ENCODE results near the gene FGF9. TPM values are rescaled to one million over a fixed set of nuclear protein-coding genes. Genes with fewer than 3 reads are reported as not detected.

The FGF9 gene
- total RNA-seq, 4 donors from 2014 or later: 0.76 TPM; not detected in 3

DNA sequence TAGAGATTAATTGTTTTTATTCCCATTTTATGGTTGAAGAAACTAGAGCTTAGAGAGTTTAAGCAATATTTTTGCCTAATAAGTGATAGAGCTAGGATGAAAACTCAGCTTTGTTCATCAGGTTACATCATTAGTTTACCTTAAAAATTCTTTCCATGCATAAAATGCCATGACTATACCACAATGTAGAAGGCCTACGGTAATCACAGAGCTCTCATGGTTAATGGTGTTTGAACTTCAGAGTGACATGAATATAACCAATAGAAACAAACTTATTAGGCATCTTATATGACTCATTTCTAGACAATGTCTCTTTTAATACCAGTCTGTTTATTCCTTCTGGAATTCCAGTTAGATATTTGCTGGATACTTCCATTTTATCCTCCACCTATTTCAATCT, 78.5 kb downstream of the FGF9 start:
- DNase-seq: no peak
- Histone ChIP-seq H3K27me3 (no peaks in the 10 kb centered on the region), H3K4me1 (no peaks in the 10 kb centered on the region), H3K4me3 (no peak overlapping the region), H3K9me3 (no peaks in the 10 kb centered on the region), H3K36me3 (no peaks in the 10 kb centered on the region), H3K27ac (no peak overlapping the region)
- intact Hi-C loops (cut with DNase I): no loop called here
- TF ChIP-seq POLR2A (IDR thresholded peaks at IDR 0.05): no peak
- TF ChIP-seq, protein P1, sequence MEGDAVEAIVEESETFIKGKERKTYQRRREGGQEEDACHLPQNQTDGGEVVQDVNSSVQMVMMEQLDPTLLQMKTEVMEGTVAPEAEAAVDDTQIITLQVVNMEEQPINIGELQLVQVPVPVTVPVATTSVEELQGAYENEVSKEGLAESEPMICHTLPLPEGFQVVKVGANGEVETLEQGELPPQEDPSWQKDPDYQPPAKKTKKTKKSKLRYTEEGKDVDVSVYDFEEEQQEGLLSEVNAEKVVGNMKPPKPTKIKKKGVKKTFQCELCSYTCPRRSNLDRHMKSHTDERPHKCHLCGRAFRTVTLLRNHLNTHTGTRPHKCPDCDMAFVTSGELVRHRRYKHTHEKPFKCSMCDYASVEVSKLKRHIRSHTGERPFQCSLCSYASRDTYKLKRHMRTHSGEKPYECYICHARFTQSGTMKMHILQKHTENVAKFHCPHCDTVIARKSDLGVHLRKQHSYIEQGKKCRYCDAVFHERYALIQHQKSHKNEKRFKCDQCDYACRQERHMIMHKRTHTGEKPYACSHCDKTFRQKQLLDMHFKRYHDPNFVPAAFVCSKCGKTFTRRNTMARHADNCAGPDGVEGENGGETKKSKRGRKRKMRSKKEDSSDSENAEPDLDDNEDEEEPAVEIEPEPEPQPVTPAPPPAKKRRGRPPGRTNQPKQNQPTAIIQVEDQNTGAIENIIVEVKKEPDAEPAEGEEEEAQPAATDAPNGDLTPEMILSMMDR (IDR thresholded peaks at IDR 0.05): no peak
- WGBS, 2 donors: 40 to 53% methylated on average over 1 of the region's 1 CpG

DNA sequence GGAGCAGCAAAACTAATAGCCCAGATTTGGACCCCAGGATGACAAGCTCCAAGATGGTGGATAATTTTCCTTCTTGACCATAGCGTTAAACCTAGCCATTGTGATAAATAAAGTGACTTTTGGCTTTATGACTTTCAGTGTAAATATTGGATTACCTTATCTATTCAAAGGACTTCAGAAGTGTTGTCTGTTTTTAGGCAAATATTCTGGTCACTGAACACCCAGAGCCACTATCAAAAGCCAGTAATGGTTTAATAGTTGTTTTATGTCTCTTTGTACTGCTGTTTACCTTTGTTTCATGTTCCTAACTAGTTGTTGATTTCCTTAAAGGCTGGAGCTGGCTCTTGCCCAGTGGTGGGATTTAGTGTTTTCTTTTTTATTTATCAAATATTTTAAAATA, 81.6 kb downstream of the FGF9 start:
- Histone ChIP-seq H3K36me3 (no peaks in the 10 kb centered on the region), H3K27me3 (no peaks in the 10 kb centered on the region), H3K4me3 (no peak overlapping the region), H3K4me1 (no peaks in the 10 kb centered on the region), H3K9me3 (no peaks in the 10 kb centered on the region), H3K27ac (no peak overlapping the region)
- intact Hi-C loops (cut with DNase I): no loop called here
- no peak for DNase-seq
- WGBS, 2 donors: 81 to 86% methylated on average over 1 of the region's 1 CpG
- TF ChIP-seq POLR2A (IDR thresholded peaks at IDR 0.05): no peak
- TF ChIP-seq, protein P1 (IDR thresholded peaks at IDR 0.05): no peak

DNA sequence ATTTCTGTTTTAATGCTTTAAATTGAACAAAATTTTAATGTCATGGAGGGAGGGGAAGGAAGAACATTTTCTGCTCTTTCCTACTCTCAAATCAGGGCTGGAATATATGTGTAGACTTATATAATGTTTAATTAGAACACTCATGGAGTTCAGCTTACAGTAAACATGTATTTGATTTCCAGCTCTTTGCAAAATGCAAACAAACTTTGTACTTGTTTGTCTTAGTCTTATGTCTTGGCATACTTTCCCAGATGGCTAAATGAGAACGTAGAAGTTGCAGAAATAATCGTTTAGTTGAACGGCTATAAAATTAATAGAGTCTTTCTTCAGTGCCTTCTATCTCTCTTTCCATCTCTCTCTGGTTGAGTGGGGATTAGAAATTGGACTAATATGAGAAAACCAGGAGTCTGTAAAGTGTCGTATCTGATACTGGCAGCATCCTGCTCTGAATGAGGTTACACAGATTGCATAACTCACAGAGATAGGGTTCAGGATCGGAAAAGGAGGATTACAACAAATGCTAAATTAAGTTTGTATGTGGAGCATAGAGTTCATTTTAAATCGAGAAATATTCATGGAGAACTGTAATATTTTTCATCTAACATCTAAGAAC, 82.3 kb downstream of the FGF9 start:
- Histone ChIP-seq H3K4me3 (no peak overlapping the region), H3K27ac (no peak overlapping the region), H3K9me3 (no peaks in the 10 kb centered on the region), H3K4me1 (no peaks in the 10 kb centered on the region), H3K36me3 (no peaks in the 10 kb centered on the region), H3K27me3 (no peaks in the 10 kb centered on the region)
- no peak for DNase-seq
- intact Hi-C loops (cut with DNase I): no loop called here
- no peak for TF ChIP-seq POLR2A (IDR thresholded peaks at IDR 0.05)
- TF ChIP-seq, protein P1 (IDR thresholded peaks at IDR 0.05): no peak
- WGBS, 2 donors: 30 to 50% methylated on average over 6 of the region's 6 CpGs

Other genes starting within 250 kb of the FGF9 start
- 10 to 100 TPM; 64.0 to 83.9 (median 74.9) TPM for gene ZDHHC20, start 211.8 kb upstream of the FGF9 start, total RNA-seq
- 10 to 100 TPM; 48.4 to 61.6 (median 51.9) TPM for gene MICU2, start 66.9 kb upstream of the FGF9 start, total RNA-seq